AG09309 (cell line): ENCODE results near the gene DNAJB14.
A peak's percentile ranks its signal among the peaks of the same experiment; 100 is the strongest.

ENCODE experiments used
- DNase-seq: peaks from one replicate; pipeline ENCODE4 v3.0.0-alpha.2; 2010; ENCODE audit warnings: low read depth
- H3K4me3 ChIP-seq: 2 replicates; pipeline ENCODE4 v1.5.1; 2011; ENCODE audit warnings: mild to moderate bottlenecking, low read depth, low read length, moderate library complexity; ENCODE audit not compliant: control insufficient read depth
- CTCF ChIP-seq: IDR thresholded peaks from 2 replicates; pipeline ENCODE4 v1.5.1; 2011; ENCODE audit warnings: mild to moderate bottlenecking, low read depth, low read length, inconsistent platforms; ENCODE audit not compliant: insufficient read depth, control insufficient read depth; ENCODE audit errors: missing control alignments

DNAJB14 gene

GRCh38 chr4:99946356-99947189 lies at the start of gene DNAJB14:
TSS of gene DNAJB14 (minus strand) at chr4:99946618. CDS start at chr4:99946571, 47 bp downstream.
- no peak for TF ChIP-seq CTCF
- no peak for DNase-seq

GRCh38 chr4:99991741-99992140 lies 45.3 kb upstream of the DNAJB14 start:
- DNase-seq: no peak
- TF ChIP-seq CTCF: no peak
- no peak overlapping the region for H3K4me3 ChIP-seq

More at GRCh38 chr4:99946356-99947189, at the start of gene DNAJB14:
- peak within 1 kb of the TSS; percentile 60 for H3K4me3 ChIP-seq

GRCh38 chr4:99987681-99988080 lies 41.3 kb upstream of the DNAJB14 start:
- no peak for TF ChIP-seq CTCF
- DNase-seq: no peak

GRCh38 chr4:99986792-99987191 lies 40.4 kb upstream of the DNAJB14 start:
- H3K4me3 ChIP-seq: no peak overlapping the region
- TF ChIP-seq CTCF: no peak
- DNase-seq: no peak

More at GRCh38 chr4:99987681-99988080, 41.3 kb upstream of the DNAJB14 start:
- H3K4me3 ChIP-seq: no peak overlapping the region

GRCh38 chr4:99983289-99983943 lies 37.0 kb upstream of the DNAJB14 start:
- H3K4me3 ChIP-seq: no peak overlapping the region
- DNase-seq: no peak
- TF ChIP-seq CTCF: no peak

GRCh38 chr4:99979872-99980271 lies 33.5 kb upstream of the DNAJB14 start:
- no peak for DNase-seq
- no peak for TF ChIP-seq CTCF
- no peak overlapping the region for H3K4me3 ChIP-seq
